ENCODE data around the gene U2AF1L4. TPM values are rescaled to one million over a fixed set of nuclear protein-coding genes. Genes with fewer than 3 reads are reported as not detected.

The U2AF1L4 gene
- total RNA-seq, 2 experiments from 2014 or later, result 16.1 to 35.2 TPM

DNA sequence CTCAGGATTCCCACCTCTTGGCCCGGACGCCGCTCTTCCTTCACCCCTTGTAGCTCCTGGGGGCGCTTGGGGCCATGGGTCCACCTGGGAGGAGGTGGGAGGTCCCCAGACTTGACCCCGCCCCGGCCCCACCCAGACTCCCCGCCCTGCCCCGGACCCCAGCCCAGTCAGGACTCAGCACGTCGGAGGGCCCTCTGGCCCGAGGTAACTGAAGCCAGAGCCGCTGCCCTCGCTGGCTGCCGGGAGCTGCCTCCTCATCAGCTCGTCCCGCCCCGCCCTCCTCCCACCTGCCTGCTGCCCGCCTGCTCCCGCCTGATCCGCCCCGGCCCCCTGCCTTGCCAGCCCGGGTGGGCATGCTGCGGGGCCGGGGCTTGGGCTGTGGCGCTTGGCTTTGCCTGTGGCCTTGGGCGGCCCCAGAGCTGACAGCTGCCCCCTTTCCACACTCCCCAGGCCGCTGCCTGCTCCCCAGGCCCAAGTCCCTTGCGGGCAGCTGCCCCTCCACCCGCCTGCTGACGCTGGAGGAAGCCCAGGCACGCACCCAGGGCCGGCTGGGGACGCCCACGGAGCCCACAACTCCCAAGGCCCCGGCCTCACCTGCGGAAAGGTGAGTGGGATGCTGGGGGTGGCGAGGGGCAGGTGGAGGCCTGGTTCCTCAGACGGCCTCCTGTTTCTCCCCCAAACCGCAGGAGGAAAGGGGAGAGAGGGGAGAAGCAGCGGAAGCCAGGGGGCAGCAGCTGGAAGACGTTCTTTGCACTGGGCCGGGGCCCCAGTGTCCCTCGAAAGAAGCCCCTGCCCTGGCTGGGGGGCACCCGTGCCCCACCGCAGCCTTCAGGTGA lies 39.5 kb upstream of the U2AF1L4 start:
- DNase-seq (ENCODE audit: low spot score), result no peak
- TF ChIP-seq EZH2phosphoT487 (IDR thresholded peaks at IDR 0.05; ENCODE audit: borderline replicate concordance, low read depth, low read length), result no peak
- TF ChIP-seq, protein P1, sequence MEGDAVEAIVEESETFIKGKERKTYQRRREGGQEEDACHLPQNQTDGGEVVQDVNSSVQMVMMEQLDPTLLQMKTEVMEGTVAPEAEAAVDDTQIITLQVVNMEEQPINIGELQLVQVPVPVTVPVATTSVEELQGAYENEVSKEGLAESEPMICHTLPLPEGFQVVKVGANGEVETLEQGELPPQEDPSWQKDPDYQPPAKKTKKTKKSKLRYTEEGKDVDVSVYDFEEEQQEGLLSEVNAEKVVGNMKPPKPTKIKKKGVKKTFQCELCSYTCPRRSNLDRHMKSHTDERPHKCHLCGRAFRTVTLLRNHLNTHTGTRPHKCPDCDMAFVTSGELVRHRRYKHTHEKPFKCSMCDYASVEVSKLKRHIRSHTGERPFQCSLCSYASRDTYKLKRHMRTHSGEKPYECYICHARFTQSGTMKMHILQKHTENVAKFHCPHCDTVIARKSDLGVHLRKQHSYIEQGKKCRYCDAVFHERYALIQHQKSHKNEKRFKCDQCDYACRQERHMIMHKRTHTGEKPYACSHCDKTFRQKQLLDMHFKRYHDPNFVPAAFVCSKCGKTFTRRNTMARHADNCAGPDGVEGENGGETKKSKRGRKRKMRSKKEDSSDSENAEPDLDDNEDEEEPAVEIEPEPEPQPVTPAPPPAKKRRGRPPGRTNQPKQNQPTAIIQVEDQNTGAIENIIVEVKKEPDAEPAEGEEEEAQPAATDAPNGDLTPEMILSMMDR (conservative IDR thresholded peaks at IDR 0.05; ENCODE audit: low read length), result no peak
- H3K9me2 ChIP-seq (ENCODE audit: insufficient read depth, low read length), result no peaks in the 10 kb centered on the region
- no peaks in the 10 kb centered on the region for H3K9me3 ChIP-seq (ENCODE audit: low read length)
- CTCF ChIA-PET (ENCODE audit: unreplicated experiment), result interaction anchor here (0.6 kb wide), 1 partner anchor 8 kb away, joined by 7 read pairs; no protein-coding TSS in a partner anchor
- no peaks in the 10 kb centered on the region for H3K79me2 ChIP-seq (ENCODE audit: insufficient read depth, low read depth, low read length)
- no peaks in the 10 kb centered on the region for H3K4me1 ChIP-seq (ENCODE audit: insufficient read depth, low read length, poor library complexity, severe bottlenecking)
- intact Hi-C loops (cut with micrococcal nuclease; ENCODE audit: unreplicated experiment), result no loop called here
- H2AFZ ChIP-seq (ENCODE audit: low read length), result no peak overlapping the region
- H3K4me2 ChIP-seq (ENCODE audit: low read length), result no peak overlapping the region
- H3K36me3 ChIP-seq (ENCODE audit: insufficient read depth, low read length), result peaks cover 5% of the 10 kb centered on the region; the same call in 1 of the 2 replicates
- no peaks in the 10 kb centered on the region for H4K20me1 ChIP-seq (ENCODE audit: insufficient read depth, low read length)
- H3K4me3 ChIP-seq (ENCODE audit: low read depth, low read length, poor library complexity, severe bottlenecking), result no peak overlapping the region
- no peak overlapping the region for H3K27ac ChIP-seq (ENCODE audit: low read depth, low read length, poor library complexity, severe bottlenecking)
- no TSS peak for BruUV-seq (replicated peaks)
- POLR2A ChIA-PET, result no interaction called here

DNA sequence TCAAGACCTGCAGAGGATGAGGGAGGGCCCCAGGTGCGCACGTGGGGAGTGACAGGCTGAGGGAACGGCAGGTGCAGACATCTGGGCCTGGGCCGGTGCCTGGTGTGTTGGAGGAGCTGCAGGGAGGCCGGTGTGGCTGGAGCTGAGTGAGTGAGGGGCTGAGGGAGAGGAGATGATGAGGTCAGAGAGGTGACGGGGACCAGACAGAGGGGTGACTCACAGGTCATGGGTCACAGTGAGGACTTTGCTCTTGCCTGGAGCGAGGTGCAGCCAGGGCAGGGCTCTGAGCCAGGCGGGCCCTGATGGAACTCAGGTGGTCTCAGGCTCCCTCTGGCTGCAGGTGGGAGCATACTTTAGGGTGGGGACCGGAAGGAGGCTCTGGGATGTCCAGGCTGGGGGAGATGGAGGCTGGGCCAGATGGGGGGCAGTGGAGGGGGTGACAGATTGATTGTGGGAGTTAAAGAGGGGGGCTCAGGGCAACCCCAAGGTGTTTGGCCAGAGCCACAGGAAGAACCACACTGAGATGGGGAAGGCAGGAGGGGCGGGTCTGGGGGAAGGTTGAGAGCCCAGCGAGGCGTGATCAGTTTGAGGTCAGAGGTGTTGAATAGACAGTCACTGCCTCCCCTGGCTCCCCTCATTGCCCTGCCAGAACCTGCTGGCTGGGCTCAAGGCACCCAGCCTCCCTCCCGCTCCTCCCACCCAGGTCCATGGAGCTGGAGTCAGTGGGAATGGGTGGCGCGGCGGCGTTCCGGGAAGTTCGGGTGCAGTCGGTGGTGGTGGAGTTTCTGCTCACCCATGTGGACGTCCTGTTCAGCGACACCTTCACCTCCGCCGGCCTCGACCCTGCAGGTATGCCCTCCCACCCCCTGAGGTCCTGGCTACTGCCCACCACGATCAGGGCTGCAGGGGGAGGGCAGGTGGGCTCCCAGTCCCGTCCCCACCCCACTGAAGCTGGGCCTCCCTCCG lies 38.5 kb upstream of the U2AF1L4 start:
- H3K4me2 ChIP-seq (ENCODE audit: low read length), result no peak overlapping the region
- TF ChIP-seq, protein P1 (conservative IDR thresholded peaks at IDR 0.05; ENCODE audit: low read length), result no peak
- no peak for TF ChIP-seq EZH2phosphoT487 (IDR thresholded peaks at IDR 0.05; ENCODE audit: borderline replicate concordance, low read depth, low read length)
- ChIA-PET POLR2A (no interaction called here), CTCF (ENCODE audit: unreplicated experiment) (no interaction called here)
- no peaks in the 10 kb centered on the region for H3K9me3 ChIP-seq (ENCODE audit: low read length)
- no peaks in the 10 kb centered on the region for H3K79me2 ChIP-seq (ENCODE audit: insufficient read depth, low read depth, low read length)
- peaks cover 5% of the 10 kb centered on the region; the same call in 1 of the 2 replicates for H3K36me3 ChIP-seq (ENCODE audit: insufficient read depth, low read length)
- H3K27ac ChIP-seq (ENCODE audit: low read depth, low read length, poor library complexity, severe bottlenecking), result no peak overlapping the region
- H3K4me3 ChIP-seq (ENCODE audit: low read depth, low read length, poor library complexity, severe bottlenecking), result no peak overlapping the region
- no peak for DNase-seq (ENCODE audit: low spot score)
- H3K9me2 ChIP-seq (ENCODE audit: insufficient read depth, low read length), result no peaks in the 10 kb centered on the region
- H4K20me1 ChIP-seq (ENCODE audit: insufficient read depth, low read length), result no peaks in the 10 kb centered on the region
- intact Hi-C loops (cut with micrococcal nuclease; ENCODE audit: unreplicated experiment), result no loop called here
- no peaks in the 10 kb centered on the region for H3K4me1 ChIP-seq (ENCODE audit: insufficient read depth, low read length, poor library complexity, severe bottlenecking)
- H2AFZ ChIP-seq (ENCODE audit: low read length), result no peak overlapping the region
- BruUV-seq (replicated peaks), result no TSS peak

Data from OCI-LY7 (cell line).